GM19395 (cell line): ENCODE measurements around the gene MED22.

ENCODE experiments used
- ATAC-seq: cut with Tn5 transposase; IDR thresholded peaks from one replicate; pipeline ENCODE4 v1.9.1; 2021; ENCODE audit warnings: mild to moderate bottlenecking, moderate library complexity; ENCODE audit not compliant: unreplicated experiment

Gene MED22

GRCh38 chr9:133356391-133357091 lies 8.6 kb upstream of the MED22 start, which contains the start of the genes SURF1 and SURF2:
Gene SURF1 (minus strand): TSS chr9:133356487. CDS start chr9:133356453, 34 bp downstream.
Gene SURF2 (plus strand): TSS chr9:133356550. CDS start chr9:133356593, 43 bp downstream.
- peak; percentile 47 for ATAC-seq

- ATAC-seq: peak; percentile 32
Measured at GRCh38 chr9:133355881-133356357, 8.0 kb upstream of the MED22 start.

DNA sequence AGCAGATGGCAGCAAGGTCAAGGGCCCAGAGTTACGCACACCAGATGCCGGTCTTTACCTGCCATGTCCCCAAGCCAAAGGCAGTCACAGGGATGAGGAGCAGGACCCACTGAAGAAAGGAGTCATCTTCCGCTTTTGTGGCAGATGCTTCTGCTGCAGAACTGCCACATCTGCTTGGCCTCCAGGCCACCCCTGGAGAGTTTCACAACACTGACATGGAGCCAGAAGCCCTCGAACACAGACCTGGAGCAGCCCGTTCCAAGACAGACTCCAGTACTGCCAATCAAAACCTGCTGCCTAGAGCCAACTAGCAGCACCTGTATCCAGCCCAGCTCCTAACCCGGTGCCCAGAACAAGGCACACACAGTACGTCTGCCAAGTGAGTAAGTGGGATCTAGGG lies 6.8 kb upstream of the MED22 start:
- ATAC-seq: no peak

DNA sequence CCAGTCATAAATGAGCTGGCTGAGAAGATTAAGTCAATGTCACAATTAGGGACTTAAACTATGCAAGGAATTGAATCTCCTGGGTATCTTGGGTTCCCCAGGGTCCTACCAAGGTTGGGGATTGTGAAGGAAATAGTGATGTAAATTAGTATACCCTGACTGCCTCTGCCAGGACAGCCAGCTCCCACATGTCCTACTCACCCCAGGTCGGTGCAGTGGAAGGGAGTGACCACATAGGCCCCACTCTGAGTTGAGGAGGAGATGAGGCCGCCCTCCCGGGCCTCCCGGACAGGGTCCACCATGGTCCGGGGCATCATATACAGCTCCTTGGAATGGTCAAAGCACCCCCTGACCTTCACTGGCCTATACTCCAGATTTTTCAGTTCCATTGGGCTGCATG lies 5.6 kb upstream of the MED22 start:
- ATAC-seq: no peak

DNA sequence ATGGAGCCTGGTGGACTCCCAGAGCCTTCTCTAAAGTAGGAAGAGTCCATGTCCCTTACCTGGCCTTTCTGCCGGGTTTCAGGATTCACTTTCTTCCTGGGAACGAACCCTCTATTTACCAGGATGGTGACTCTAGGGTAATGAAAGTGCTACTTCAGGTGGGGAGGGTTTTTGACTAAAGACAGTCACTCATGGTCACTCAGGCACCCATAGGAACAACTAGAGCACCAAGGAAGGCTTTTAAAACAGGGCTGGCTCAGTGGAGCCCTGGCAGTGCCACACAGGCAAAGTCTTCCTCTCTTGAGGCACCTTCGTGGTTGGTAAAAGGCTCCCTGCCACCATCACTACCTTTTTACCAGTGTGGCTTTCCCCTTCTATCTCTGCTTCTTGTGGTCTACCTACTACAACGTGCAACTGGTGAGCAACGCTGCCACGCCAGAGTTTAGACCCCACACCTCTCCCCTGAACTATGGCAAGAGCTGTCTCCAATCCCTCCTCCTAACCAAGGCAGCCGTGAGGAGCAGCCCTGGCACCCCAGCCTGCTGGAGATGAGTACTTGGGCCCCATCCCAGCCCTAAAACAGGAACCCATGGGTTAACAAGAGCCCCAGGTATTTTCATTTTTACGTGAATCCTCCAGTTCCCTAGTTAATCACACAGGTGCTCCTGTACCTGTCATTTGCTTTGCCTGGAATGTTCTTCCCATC lies 4.9 kb upstream of the MED22 start:
- ATAC-seq: no peak

- ATAC-seq: no peak
Measured at GRCh38 chr9:133351908-133352634, 4.1 kb upstream of the MED22 start.

GRCh38 chr9:133351526-133351907 lies 3.6 kb upstream of the MED22 start:
- ATAC-seq: no peak

GRCh38 chr9:133349965-133350616 lies 2.2 kb upstream of the MED22 start:
- ATAC-seq: no peak

DNA sequence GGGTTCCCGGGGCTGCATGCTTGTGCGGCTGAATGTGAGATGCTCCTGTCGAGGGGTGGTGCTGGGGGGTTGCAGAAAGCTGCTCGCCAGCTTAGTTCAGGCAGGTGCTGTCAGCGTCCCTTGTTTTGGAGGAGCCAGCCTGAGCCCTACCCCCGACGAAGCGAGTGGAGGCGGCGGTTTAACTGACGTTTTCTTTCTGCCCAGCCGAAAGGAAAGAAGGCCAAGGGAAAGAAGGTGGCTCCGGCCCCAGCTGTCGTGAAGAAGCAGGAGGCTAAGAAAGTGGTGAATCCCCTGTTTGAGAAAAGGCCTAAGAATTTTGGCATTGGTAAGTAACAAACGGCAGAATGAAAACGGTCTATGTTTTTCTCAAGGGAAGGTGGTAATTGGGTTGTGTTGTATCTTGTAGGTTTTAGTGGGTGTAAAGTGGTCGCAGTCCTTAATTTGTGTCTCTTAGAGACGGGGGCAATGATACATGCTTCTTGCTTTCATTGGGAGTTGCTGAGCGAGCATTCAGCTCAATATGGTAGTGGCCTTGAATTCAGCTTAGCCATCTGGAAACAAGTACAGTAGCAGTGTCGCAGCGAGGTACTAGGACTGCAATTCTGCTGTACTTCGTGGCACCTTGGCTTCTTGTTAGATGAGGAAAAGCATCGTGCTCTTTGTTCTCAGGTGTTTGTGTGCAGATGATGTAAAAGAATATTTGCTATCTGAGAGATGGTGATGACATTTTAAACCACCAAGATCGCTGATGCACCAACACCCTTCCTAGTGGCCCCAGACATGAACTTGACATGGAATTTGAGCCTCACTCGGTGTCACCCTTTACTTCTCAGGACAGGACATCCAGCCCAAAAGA lies 1.0 kb upstream of the MED22 start:
- ATAC-seq: no peak

- ATAC-seq: peak; percentile 30
Measured at GRCh38 chr9:133347515-133347984, 381 bp downstream of the MED22 start.

GRCh38 chr9:133346021-133346785 lies 1.7 kb downstream of the MED22 start:
- no peak for ATAC-seq

DNA sequence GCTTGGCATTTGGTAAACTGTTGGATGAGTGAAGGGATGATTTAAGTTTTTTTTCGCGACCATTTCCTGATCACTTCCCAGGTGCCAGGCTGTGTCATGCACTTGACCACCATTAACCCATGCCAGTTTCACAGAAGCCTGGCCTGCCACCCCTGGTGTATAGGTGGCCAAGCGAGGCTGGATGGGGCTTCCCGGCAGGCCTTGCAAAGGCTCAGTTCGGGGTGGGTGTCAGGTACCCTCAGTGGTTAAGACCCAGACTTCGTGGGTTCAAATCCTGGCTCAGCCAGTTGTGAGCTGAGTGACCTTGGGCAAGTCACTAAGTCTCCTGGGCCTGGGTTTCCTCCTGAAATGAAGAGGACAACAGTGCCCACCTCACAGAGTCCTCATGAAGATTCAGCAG lies 2.3 kb downstream of the MED22 start:
- ATAC-seq: no peak

GRCh38 chr9:133344979-133345378 lies 3.0 kb downstream of the MED22 start:
- ATAC-seq: no peak

DNA sequence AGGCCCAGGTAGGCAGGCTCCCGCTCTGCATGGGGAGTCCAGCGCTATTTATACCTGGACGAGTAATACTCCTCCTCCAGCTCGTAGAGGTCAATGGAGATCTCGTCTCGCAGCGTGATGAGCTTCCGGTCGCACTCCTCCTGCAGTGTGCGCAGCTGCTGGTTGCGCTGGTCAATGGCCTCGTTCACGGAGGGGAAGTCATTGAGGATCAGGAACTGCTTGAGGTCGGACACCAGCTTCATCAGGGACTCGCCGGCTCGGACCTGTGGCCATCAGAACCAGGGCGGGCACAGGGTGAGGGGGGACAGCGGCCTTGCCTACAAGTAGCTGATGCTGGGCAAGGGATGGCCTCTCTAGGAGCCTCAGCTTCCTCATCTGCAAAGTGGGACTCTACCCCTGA lies 3.9 kb downstream of the MED22 start:
- no peak for ATAC-seq

GRCh38 chr9:133342570-133342969 lies 5.4 kb downstream of the MED22 start:
- no peak for ATAC-seq

GRCh38 chr9:133342069-133342406 lies 5.9 kb downstream of the MED22 start:
- ATAC-seq: no peak

DNA sequence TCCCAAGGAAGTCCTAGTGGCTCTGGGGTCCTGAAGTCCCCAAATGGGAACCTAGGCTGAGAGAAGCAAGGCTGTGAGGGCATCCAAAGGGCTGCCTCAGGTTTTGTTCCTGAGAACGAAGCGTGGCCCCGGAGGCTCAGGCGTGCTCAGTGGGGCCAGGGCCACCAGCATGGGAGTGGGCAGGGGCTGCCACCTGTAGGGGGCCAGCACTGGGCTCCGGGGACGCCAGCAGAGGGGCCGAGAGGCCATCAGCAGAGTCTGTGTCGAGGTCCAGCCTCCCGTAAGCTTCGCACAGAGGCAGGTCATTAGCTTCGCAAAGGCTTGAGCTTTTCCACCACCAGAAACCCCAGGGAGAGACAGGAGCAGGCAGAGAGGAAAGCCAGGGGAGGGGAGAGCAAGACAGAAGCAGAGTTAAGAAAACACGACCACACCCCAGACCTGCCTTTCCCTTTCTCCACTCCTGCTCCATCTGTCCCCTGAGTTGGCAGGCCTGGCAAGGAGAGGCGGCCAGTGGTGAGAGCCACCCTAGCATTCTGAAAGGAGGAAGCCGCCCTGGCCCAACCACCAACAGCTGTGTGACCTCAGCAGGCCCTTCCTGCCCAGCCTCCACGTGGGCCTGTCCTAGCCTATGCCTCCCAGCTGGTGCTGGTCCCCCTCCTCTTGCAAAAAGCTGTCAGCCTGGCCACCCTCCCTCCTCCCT lies 6.4 kb downstream of the MED22 start:
- ATAC-seq: no peak

- ATAC-seq: no peak
Measured at GRCh38 chr9:133340916-133341315, 7.0 kb downstream of the MED22 start.

- ATAC-seq: no peak
Measured at GRCh38 chr9:133340256-133340655, 7.7 kb downstream of the MED22 start.
